AG10803 (cell line): ENCODE data around the gene ADCY7.

ENCODE experiments used
- DNase-seq: peaks from one replicate; pipeline ENCODE4 v3.0.0; 2010; ENCODE audit warnings: low read depth
- H3K4me3 ChIP-seq: 2 replicates; pipeline ENCODE4 v1.5.1; 2011; ENCODE audit warnings: mild to moderate bottlenecking, low read length, control low read depth
- CTCF ChIP-seq: conservative IDR thresholded peaks from 2 replicates; pipeline ENCODE4 v1.5.1; 2011; ENCODE audit warnings: mild to moderate bottlenecking, low read length, control low read depth, inconsistent platforms

ADCY7 gene

GRCh38 chr16:50289950-50290764 lies 23.8 kb downstream of the ADCY7 start:
- DNase-seq = no peak
- TF ChIP-seq CTCF = no peak
- no peak overlapping the region for H3K4me3 ChIP-seq

GRCh38 chr16:50290856-50291255 lies 24.5 kb downstream of the ADCY7 start:
- no peak for TF ChIP-seq CTCF
- no peak overlapping the region for H3K4me3 ChIP-seq
- DNase-seq = no peak

- no peak for DNase-seq
- H3K4me3 ChIP-seq = no peak overlapping the region
- no peak for TF ChIP-seq CTCF
These were observed 25.6 kb downstream of the ADCY7 start for GRCh38 chr16:50291719-50292565.

- no peak for DNase-seq
- TF ChIP-seq CTCF = no peak
- no peak overlapping the region for H3K4me3 ChIP-seq
These were observed 26.2 kb downstream of the ADCY7 start for GRCh38 chr16:50292566-50292948.

GRCh38 chr16:50293041-50293783 lies 26.9 kb downstream of the ADCY7 start:
- DNase-seq = no peak
- TF ChIP-seq CTCF = no peak
- H3K4me3 ChIP-seq = no peak overlapping the region

GRCh38 chr16:50293994-50294855 lies 27.9 kb downstream of the ADCY7 start:
- no peak for TF ChIP-seq CTCF
- no peak for DNase-seq
- H3K4me3 ChIP-seq = no peak overlapping the region
